Immature natural killer cell (primary cell): Measurements from ENCODE around the gene TEX9. TPM values are rescaled to one million over a fixed set of nuclear protein-coding genes. Genes with fewer than 3 reads are reported as not detected.
"Not testable (repeated sequence)": the region's sequence is repeated elsewhere in the genome, so short reads cannot be mapped to it uniquely, and the experiment has no call there.

ENCODE experiments used
- DNase-seq, 3 donors: peaks; one replicate each; pipeline ENCODE4 v3.0.0; 2022; ENCODE audit warnings: mixed read lengths in 1 of 3
- H3K27ac Mint-ChIP-seq, 6 donors: one replicate each; pipeline ENCODE4 v1.8.0; 2020; ENCODE audit warnings: mixed read lengths in 6 of 6, mild to moderate bottlenecking in 5 of 6, inconsistent platforms in 4 of 6, moderate library complexity in 3 of 6
- H3K27me3 Mint-ChIP-seq, 3 donors: one replicate each; pipeline ENCODE4 v1.8.0; 2020 to 2021; ENCODE audit warnings: low read depth in 3 of 3, mild to moderate bottlenecking in 3 of 3, mixed read lengths in 3 of 3, moderate library complexity in 3 of 3, inconsistent platforms in 1 of 3
- H3K36me3 Mint-ChIP-seq, 3 donors: one replicate each; pipeline ENCODE4 v1.8.0; 2020; ENCODE audit warnings: mixed read lengths in 3 of 3, inconsistent platforms in 2 of 3, mild to moderate bottlenecking in 2 of 3
- H3K4me1 Mint-ChIP-seq, 2 donors: one replicate each; pipeline ENCODE4 v1.8.0; 2020; ENCODE audit warnings: inconsistent platforms in 2 of 2, mild to moderate bottlenecking in 2 of 2, mixed read lengths in 2 of 2, moderate library complexity in 1 of 2
- H3K4me3 Mint-ChIP-seq, 5 donors: one replicate each; pipeline ENCODE4 v1.8.0; 2020; ENCODE audit warnings: mild to moderate bottlenecking in 5 of 5, mixed read lengths in 5 of 5, inconsistent platforms in 3 of 5, moderate library complexity in 3 of 5
- H3K9me3 Mint-ChIP-seq, 6 donors: one replicate each; pipeline ENCODE4 v1.8.0; 2020; ENCODE audit warnings: mild to moderate bottlenecking in 6 of 6, mixed read lengths in 6 of 6, inconsistent platforms in 4 of 6, moderate library complexity in 3 of 6
- polyA plus RNA-seq, 3 donors: library from polyadenylated mRNA; unstranded; fragments of 300-500 nt; fragmentation: Illumina TruSeq; gene quantifications; one replicate each; pipeline ENCODE4 v1.2.3, GENCODE V29; 2021

The TEX9 gene
- under 1 TPM in 1 of 3 donors, not detected in 2; 0.53 TPM for polyA plus RNA-seq

DNA sequence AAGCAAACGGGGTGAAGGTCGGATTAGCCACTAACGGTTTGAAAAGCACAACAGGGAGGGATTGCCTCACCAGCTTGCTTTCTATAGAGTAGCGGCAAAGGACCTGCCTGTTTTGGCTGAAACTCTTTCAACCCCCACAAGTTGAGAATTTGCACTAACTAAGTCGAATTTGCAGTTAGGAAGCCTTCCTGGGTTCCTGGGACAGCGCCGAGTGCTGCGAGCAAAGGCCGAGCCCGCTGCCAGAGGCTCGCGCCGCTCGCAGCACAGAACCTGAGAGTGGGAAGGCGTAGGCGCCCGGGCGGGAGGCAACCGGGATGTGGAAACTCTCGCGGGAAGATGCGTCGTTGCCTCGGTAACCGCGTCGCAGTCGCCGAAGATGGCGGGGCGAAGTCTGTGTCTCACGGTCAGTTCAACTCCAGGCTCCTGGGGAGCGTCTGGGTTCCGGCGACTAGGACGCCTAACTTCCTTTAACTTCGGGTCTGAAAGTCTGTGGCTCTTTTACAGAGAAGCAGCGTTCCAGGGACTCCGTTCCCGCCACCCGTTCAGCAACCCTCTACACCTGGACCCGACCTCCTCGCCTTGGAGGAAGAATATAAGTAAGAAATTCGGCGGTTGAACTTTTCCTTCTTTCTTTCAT lies at the start of gene TEX9:
TEX9 (plus strand) TSS at position 352 of the 637 bp plus-strand sequence; CDS start at position 377, 25 bp downstream.
- H3K4me3 Mint-ChIP-seq = peak within 1 kb of the TSS; percentile 76 to 86 (median 84)
- H3K27ac Mint-ChIP-seq = peak within 1 kb of the TSS in 3 of 6 donors; percentile 0 to 47 (median 1)
- peak; percentile 51 to 58 (median 53) for DNase-seq
- H3K36me3 Mint-ChIP-seq = peaks cover 0 to 6% (median 0%) of the 10 kb centered on the region in 3 donors
- H3K4me1 Mint-ChIP-seq = peaks cover 18 to 21% of the 10 kb centered on the region in 2 donors
- peaks cover 6 to 18% (median 10%) of the 10 kb centered on the region in 3 donors for H3K27me3 Mint-ChIP-seq
- H3K9me3 Mint-ChIP-seq = peaks cover 0 to 6% (median 0%) of the 10 kb centered on the region in 6 donors

DNA sequence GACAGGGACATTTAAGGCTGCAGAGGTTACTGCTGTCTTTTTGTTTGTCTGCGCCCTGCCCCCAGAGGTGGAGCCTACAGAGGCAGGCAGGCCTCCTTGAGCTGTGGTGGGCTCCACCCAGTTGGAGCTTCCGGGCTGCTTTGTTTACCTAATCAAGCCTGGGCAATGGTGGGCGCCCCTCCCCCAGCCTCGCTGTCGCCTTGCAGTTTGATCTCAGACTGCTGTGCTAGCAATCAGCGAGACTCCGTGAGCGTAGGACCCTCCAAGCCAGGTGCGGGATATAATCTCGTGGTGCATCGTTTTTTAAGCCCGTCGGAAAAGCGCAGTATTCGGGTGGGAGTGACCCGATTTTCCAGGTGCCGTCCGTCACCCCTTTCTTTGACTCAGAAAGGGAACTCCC lies 48.7 kb upstream of the TEX9 start:
- not testable (repeated sequence) for H3K4me1 Mint-ChIP-seq, H3K27ac Mint-ChIP-seq, H3K27me3 Mint-ChIP-seq, DNase-seq, H3K36me3 Mint-ChIP-seq, H3K4me3 Mint-ChIP-seq
- H3K9me3 Mint-ChIP-seq = peaks cover 0 to 30% (median 10%) of the 10 kb centered on the region in 6 donors

DNA sequence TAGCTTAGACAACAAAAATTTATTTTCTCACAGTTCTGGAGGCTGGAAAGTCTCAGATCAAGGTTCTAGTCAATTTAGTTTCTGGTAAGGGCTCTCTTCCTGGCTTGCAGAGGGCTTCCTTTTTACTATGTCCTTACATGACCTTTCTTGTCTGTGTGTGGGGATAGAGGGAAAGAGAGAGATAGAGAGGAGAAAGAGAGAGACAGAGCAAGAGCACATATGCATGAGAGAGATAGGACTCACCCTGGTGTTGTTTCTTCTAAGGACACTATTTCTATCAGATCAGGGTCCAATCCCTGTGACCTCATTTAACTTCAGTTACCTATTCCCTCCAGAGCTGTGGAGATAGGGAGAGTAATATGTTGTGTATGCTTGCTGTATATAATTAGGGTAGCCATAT lies 44.9 kb upstream of the TEX9 start:
- H3K27ac Mint-ChIP-seq = no peak overlapping the region
- H3K4me1 Mint-ChIP-seq = no peaks in the 10 kb centered on the region
- peaks cover 0 to 5% (median 0%) of the 10 kb centered on the region in 3 donors for H3K36me3 Mint-ChIP-seq
- no peak overlapping the region for H3K4me3 Mint-ChIP-seq
- H3K9me3 Mint-ChIP-seq = peaks cover 0 to 30% (median 10%) of the 10 kb centered on the region in 6 donors
- peaks cover 3 to 6% (median 4%) of the 10 kb centered on the region in 3 donors for H3K27me3 Mint-ChIP-seq
- no peak for DNase-seq

DNA sequence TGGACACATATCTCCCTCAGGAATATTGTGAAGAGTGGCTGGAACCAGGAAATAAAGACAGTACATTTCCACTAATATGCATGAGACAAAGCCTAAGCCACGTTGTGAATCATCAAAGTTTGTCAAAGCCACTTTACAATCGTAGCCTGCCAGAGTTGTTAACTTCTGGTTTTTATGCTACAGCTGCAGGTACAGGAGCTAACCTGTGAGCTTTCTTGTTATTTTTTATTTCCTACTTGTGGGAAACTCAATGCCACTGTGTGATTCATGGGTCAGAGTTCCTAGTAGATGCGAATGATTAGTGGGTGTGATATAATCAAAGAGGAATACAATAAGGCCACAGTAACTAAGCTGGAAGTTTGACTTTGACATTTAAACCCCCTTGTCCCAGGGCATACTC lies 44.4 kb upstream of the TEX9 start:
- Mint-ChIP-seq H3K27ac (no peak overlapping the region), H3K9me3 (peaks cover 0 to 30% (median 11%) of the 10 kb centered on the region in 6 donors), H3K36me3 (peaks cover 0 to 5% (median 0%) of the 10 kb centered on the region in 3 donors), H3K27me3 (peaks cover 3 to 6% (median 4%) of the 10 kb centered on the region in 3 donors), H3K4me1 (no peaks in the 10 kb centered on the region), H3K4me3 (no peak overlapping the region)
- DNase-seq = no peak

DNA sequence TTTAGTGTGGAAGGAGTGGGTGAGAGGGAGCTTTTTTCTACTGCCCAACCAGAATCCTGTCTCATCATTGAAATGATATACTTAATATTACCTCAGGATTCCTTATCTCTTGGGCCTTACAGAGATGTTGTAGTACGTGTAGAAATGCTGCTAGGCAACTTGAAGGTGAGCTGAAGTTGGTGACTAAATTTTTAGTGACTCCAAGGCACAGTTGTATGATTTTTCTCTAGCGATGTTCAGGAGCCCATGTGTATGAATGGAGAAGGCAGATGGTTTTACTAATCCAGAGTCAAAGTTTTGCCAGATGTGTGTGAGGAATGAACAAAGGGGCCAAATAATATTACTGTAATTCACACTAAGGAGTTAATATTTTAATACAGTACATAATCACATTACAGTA lies 42.8 kb upstream of the TEX9 start:
- Mint-ChIP-seq H3K27ac (no peak overlapping the region), H3K4me1 (no peaks in the 10 kb centered on the region), H3K36me3 (peaks cover 0 to 5% (median 0%) of the 10 kb centered on the region in 3 donors), H3K9me3 (peaks cover 0 to 24% (median 8%) of the 10 kb centered on the region in 6 donors), H3K27me3 (peaks cover 3 to 8% (median 4%) of the 10 kb centered on the region in 3 donors), H3K4me3 (no peak overlapping the region)
- DNase-seq = no peak

DNA sequence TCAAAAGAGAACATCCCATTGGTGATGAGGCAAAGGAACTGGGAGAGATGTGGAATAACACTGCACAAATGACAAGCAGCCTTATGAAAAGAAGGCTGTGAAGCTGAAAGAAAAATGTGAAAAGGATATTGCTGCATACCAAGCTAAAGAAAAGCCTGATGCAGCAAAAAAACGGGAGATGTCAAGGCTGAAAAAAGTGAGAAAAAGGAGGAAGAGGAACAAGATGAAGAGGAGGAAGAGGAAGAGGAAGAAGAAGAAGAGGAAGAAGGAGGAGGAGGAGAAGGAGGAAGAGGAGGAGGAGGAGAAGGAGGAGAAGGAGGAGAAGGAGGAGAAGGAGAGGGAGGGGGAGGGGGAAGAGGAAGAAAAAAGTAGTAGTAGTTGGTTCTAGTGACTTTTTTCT lies 41.8 kb upstream of the TEX9 start:
- no peak overlapping the region for H3K4me3 Mint-ChIP-seq
- H3K36me3 Mint-ChIP-seq = no peaks in the 10 kb centered on the region
- no peak overlapping the region for H3K27ac Mint-ChIP-seq
- no peaks in the 10 kb centered on the region for H3K4me1 Mint-ChIP-seq
- peaks cover 2 to 8% (median 4%) of the 10 kb centered on the region in 3 donors for H3K27me3 Mint-ChIP-seq
- H3K9me3 Mint-ChIP-seq = peaks cover 0 to 14% (median 2%) of the 10 kb centered on the region in 6 donors
- no peak for DNase-seq

DNA sequence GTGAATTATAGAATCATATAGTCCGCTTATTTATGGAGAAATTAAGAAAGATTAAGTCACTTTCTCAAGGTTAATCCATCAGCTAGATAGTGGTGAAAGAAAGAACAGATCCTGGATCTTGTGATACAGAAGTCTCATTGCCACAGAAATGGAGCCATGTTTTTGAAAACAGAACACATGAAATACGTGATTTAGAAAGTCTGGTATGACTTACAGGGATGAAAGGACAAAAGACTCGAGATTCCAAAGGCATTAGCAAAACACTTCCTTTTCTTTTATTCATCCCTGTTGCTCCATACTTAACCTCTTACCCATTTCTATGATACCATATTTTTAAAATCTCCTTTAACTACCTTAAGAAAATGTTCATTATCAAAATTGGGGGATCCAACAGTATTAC lies 40.0 kb upstream of the TEX9 start:
- Mint-ChIP-seq H3K27ac (no peak overlapping the region), H3K27me3 (peaks cover 2 to 4% (median 4%) of the 10 kb centered on the region in 3 donors), H3K36me3 (no peaks in the 10 kb centered on the region), H3K4me3 (no peak overlapping the region), H3K4me1 (no peaks in the 10 kb centered on the region), H3K9me3 (peaks cover 0 to 16% (median 7%) of the 10 kb centered on the region in 6 donors)
- DNase-seq = no peak

DNA sequence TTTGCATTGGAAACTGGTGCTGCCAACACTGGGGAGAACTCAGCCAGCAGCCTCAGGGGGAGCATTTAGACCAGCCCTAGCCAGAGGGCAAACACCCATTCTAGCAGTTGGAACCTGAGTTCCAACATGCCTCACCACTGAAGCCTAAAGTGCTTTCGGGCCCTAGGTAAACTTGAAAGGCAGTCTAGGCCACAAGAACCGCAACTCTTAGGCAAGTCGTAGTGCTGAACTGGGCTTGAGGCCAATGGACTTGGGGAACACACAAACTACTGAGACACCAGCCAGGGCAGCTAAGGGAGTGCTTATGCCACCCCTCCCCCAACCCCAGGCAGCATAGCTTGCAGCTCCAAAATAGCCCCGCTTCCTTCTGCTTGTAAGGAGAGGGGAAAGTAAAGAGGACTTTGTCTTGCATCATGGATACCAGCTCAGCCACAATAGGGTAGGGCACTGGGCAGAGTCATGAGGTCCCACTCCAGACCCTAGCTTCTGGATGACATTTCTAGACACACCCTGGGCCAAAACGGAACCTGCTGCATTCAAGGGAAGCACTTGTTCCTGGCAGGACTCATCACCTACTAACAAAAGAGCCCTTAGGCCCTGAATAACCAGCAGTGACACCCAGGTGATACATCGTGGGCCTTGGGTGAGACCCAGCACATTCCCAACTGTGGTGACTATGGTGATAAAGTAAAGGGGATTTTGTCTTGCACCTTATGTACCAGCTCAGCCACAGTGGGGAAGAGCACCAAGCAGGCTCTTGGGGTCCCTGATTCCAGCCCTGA lies 37.3 kb upstream of the TEX9 start:
- H3K36me3 Mint-ChIP-seq = no peaks in the 10 kb centered on the region
- no peaks in the 10 kb centered on the region for H3K4me1 Mint-ChIP-seq
- no peak for DNase-seq
- peaks cover 2 to 4% (median 4%) of the 10 kb centered on the region in 3 donors for H3K27me3 Mint-ChIP-seq
- no peak overlapping the region for H3K4me3 Mint-ChIP-seq
- no peak overlapping the region for H3K27ac Mint-ChIP-seq
- peaks cover 8 to 37% (median 17%) of the 10 kb centered on the region in 6 donors for H3K9me3 Mint-ChIP-seq

DNA sequence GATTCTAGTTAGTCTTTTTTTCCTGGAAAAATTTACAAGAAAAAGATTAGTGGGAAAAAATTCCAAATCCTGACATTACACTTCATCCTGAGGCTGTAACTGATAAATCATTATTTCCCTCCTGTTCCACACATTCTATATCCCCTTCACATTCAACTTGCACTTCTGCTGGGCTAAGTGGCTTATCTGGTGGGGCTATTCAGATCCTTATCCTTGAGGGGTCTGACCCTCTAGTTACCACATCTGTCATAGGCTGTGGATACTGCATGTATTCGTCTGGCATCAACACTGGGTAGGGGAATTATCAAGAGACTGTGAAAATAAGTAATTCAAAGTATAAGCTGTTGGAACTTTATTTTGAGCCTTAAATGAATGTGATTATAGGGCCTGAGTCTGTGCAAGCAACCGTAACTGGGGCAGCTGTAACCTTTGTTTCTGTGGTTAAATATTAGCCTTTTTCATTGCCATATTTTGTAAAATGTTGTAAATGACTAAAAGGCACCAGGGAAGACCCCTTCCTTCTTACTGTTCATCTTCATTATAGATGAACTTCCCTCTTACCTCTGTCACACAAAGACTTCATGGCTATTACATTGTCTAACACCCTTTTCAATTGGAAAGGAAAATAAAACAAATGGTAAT lies 28.0 kb upstream of the TEX9 start:
- Mint-ChIP-seq H3K4me3 (no peak overlapping the region), H3K4me1 (no peaks in the 10 kb centered on the region), H3K27ac (no peak overlapping the region), H3K9me3 (peaks cover 6 to 20% (median 13%) of the 10 kb centered on the region in 6 donors), H3K36me3 (no peaks in the 10 kb centered on the region), H3K27me3 (peaks cover 2 to 6% (median 2%) of the 10 kb centered on the region in 3 donors)
- DNase-seq = no peak

DNA sequence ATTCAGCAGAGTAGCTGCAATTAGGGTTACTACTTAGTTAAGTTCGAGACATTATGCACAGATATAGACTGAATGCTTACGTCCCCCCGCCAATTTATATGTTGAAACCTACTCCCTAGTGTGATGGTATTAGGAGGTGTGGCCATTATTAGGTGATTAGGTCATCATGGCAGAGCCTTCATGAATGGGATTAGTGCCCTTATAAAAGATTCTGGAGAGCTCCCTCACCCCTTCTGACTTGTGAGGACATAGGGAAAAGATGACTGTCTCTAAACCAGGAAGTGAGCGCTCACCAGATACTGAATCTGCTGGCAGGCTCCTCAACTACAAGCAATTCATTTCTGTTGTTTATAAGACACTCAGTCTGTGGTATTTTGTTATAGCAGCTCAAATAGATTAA lies 25.6 kb upstream of the TEX9 start:
- Mint-ChIP-seq H3K9me3 (peaks cover 0 to 5% (median 1%) of the 10 kb centered on the region in 6 donors), H3K27me3 (peaks cover 0 to 4% (median 2%) of the 10 kb centered on the region in 3 donors), H3K27ac (no peak overlapping the region)

DNA sequence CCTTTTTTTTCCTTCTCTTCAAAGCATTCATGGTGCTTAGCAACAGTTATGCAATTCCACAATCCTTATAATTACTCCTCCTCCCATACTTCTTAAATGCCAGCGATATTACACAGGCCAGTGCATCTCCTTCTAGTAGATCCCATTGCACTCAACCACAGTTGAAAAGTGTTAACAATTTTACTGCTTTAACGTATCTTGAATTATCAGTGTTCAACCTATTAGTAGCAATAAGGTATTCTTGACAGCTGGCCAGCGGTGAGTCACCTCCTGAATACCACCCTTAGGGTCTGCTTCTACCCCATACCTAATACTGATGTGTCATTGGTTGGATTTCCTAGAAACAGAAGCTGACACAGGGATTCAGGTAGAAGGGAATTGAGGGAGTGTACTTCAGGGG lies 24.0 kb upstream of the TEX9 start:
- Mint-ChIP-seq H3K4me1 (no peaks in the 10 kb centered on the region), H3K27me3 (peaks cover 0 to 4% (median 2%) of the 10 kb centered on the region in 3 donors), H3K9me3 (peaks cover 0 to 5% (median 1%) of the 10 kb centered on the region in 6 donors), H3K27ac (no peak overlapping the region), H3K4me3 (no peak overlapping the region), H3K36me3 (no peaks in the 10 kb centered on the region)
- DNase-seq = no peak

More for the DNA sequence above, 25.6 kb upstream of the TEX9 start:
- no peak for DNase-seq
- Mint-ChIP-seq H3K4me1 (no peaks in the 10 kb centered on the region), H3K36me3 (no peaks in the 10 kb centered on the region), H3K4me3 (no peak overlapping the region)

DNA sequence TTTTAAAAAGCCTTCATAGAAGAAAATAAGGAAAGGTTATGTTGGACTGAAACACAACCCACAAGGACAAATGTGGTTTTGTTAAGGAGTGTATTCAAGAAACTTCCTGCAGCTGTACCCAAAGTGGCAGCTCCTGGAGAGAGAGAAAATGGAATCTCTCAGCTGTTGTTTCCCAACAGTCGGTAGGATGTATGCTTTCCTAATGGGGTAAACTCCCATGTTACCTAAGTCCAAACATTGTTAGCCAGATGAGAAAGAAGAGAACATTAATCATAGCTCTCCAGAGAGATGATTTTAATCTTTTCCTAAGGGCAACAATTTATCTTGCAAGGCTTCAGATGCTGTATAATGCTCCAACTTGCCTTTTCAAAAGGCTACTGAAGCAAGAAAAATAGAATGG lies 22.6 kb upstream of the TEX9 start:
- H3K27ac Mint-ChIP-seq = no peak overlapping the region
- H3K36me3 Mint-ChIP-seq = no peaks in the 10 kb centered on the region
- H3K27me3 Mint-ChIP-seq = peaks cover 2 to 4% (median 2%) of the 10 kb centered on the region in 3 donors
- H3K4me3 Mint-ChIP-seq = no peak overlapping the region
- DNase-seq = no peak
- no peaks in the 10 kb centered on the region for H3K4me1 Mint-ChIP-seq
- H3K9me3 Mint-ChIP-seq = peaks cover 0 to 5% (median 0%) of the 10 kb centered on the region in 6 donors

DNA sequence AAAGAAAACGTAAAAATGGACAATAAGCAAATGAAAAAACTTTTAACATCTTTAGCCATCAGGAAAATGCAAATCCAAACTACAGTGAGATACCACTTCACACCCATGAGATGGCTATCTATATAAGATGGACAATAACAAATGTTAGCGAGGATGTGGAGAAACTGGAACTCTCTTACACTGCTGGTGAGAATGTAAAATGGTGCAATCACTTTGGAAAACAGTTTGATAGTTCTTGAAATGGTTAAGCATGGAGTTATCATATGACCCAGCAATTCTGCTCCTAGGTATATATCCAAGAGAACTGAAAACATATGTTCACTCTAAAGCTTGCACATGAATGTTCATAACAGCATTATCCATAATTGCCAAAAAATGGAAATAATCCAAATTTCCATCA lies 21.3 kb upstream of the TEX9 start:
- Mint-ChIP-seq H3K9me3 (peaks cover 0 to 5% (median 0%) of the 10 kb centered on the region in 6 donors), H3K27ac (no peak overlapping the region), H3K4me3 (no peak overlapping the region), H3K4me1 (no peaks in the 10 kb centered on the region), H3K27me3 (peaks cover 2 to 4% (median 2%) of the 10 kb centered on the region in 3 donors), H3K36me3 (no peaks in the 10 kb centered on the region)
- no peak for DNase-seq

DNA sequence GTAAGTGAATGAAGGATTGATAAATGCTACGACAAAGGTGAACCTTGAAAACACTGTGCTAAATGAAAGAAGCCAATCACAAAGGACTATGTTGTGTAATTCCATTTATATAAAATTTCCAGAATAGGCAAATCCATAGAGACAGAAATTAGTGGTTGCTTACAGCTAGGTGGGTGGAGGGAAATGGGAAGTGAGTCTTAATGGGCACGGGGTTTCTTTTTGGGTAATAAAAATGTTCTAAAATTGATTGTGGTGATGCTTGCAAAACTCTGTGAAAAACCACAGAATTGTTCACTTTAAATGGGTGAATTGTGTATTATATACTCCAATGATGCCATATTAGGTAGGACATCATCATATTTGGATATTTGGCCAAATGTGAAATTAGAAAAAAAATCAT lies 20.9 kb upstream of the TEX9 start:
- H3K27ac Mint-ChIP-seq = no peak overlapping the region
- peaks cover 0 to 5% (median 0%) of the 10 kb centered on the region in 6 donors for H3K9me3 Mint-ChIP-seq
- H3K4me1 Mint-ChIP-seq = no peaks in the 10 kb centered on the region
- DNase-seq = no peak
- H3K4me3 Mint-ChIP-seq = no peak overlapping the region
- no peaks in the 10 kb centered on the region for H3K36me3 Mint-ChIP-seq
- H3K27me3 Mint-ChIP-seq = peaks cover 2 to 4% (median 2%) of the 10 kb centered on the region in 3 donors
